ENCODE results near the gene HHATL. TPM values are rescaled to one million over a fixed set of nuclear protein-coding genes. Genes with fewer than 3 reads are reported as not detected.

Gene HHATL
- total RNA-seq, 1 donor from 2014 or later = 1.0 TPM

DNA sequence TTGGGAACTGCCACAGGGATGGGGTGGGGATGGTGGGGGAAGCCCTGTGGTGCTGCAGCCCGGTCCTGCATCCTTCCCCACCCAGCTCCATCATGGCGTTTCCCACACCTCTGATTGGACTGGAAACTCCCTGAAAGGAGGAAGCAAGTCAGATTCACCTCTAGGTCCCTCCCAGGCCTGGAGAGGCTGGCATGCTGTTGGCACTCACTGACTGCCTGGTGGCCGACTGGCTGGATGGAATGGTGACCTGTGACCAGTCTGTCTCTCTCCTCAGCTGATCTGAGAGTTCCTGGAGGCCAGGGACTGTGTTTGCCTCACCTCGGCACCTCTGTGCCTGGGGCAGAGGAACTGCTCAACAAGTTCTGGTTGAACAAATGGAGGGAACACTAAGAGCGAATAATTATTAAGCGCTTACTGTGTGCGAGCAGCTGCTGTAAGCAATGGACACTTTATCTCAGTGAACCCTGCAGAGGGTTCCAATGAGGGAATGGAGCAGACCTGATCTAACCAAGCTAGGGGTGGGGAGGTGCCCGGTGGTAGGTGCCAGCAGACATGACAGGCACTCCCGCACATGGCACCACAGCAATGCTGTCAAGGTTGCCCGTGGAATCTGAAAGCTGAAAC is 3.5 kb upstream of the HHATL start:
- no peaks in the 10 kb centered on the region for H3K27me3 ChIP-seq (ENCODE audit: low read depth)
- no peaks in the 10 kb centered on the region for H3K4me1 ChIP-seq
- intact Hi-C loops (cut with DNase I) = no loop called here
- H3K36me3 ChIP-seq = no peaks in the 10 kb centered on the region
- no peak overlapping the region for H3K27ac ChIP-seq
- TF ChIP-seq, protein P1, sequence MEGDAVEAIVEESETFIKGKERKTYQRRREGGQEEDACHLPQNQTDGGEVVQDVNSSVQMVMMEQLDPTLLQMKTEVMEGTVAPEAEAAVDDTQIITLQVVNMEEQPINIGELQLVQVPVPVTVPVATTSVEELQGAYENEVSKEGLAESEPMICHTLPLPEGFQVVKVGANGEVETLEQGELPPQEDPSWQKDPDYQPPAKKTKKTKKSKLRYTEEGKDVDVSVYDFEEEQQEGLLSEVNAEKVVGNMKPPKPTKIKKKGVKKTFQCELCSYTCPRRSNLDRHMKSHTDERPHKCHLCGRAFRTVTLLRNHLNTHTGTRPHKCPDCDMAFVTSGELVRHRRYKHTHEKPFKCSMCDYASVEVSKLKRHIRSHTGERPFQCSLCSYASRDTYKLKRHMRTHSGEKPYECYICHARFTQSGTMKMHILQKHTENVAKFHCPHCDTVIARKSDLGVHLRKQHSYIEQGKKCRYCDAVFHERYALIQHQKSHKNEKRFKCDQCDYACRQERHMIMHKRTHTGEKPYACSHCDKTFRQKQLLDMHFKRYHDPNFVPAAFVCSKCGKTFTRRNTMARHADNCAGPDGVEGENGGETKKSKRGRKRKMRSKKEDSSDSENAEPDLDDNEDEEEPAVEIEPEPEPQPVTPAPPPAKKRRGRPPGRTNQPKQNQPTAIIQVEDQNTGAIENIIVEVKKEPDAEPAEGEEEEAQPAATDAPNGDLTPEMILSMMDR (IDR thresholded peaks at IDR 0.05) = no peak
- DNase-seq = peak; percentile 14
- no peaks in the 10 kb centered on the region for H3K9me3 ChIP-seq
- ATAC-seq = no peak
- no peak overlapping the region for H3K4me3 ChIP-seq

DNA sequence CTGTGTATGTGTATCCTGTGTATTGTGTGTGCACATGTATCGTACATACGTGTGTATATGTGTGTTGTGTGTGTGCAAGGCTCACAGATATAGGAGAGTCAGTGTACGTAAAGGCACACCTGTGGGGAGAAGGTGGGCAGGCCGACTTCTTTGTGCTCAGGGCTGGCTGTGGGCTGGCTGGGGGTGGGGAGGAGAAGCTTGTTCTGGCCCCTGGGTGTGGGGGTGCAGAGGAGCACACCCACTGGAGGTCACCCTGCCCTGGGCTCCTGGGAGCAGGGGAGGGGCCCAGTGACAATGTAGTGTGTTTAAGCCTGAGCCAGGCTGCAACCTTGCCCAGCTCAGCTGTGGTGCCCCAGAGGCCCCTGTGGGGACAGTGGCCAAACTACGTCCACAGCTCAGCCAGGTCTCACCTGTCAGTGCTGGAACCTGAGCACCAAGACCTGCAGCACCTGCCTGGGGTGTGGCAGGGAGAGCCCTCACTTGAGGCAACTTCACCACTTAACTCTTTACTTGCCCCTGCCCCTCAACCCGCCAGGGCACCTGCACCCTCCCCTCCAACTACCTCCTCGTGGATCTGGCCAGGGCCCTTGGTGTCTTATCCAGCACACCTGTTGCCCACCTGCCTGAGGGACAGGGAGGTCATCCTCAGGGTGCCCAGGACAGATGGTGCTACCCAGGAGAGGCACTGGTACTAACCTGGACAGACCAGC is 2.6 kb upstream of the HHATL start:
- no peaks in the 10 kb centered on the region for H3K4me1 ChIP-seq
- no peaks in the 10 kb centered on the region for H3K27me3 ChIP-seq (ENCODE audit: low read depth)
- no peak overlapping the region for H3K27ac ChIP-seq
- H3K9me3 ChIP-seq = no peaks in the 10 kb centered on the region
- ATAC-seq = no peak
- no peak overlapping the region for H3K4me3 ChIP-seq
- intact Hi-C loops (cut with DNase I) = no loop called here
- TF ChIP-seq, protein P1 (IDR thresholded peaks at IDR 0.05) = no peak
- DNase-seq = peak; percentile 15
- H3K36me3 ChIP-seq = no peaks in the 10 kb centered on the region

DNA sequence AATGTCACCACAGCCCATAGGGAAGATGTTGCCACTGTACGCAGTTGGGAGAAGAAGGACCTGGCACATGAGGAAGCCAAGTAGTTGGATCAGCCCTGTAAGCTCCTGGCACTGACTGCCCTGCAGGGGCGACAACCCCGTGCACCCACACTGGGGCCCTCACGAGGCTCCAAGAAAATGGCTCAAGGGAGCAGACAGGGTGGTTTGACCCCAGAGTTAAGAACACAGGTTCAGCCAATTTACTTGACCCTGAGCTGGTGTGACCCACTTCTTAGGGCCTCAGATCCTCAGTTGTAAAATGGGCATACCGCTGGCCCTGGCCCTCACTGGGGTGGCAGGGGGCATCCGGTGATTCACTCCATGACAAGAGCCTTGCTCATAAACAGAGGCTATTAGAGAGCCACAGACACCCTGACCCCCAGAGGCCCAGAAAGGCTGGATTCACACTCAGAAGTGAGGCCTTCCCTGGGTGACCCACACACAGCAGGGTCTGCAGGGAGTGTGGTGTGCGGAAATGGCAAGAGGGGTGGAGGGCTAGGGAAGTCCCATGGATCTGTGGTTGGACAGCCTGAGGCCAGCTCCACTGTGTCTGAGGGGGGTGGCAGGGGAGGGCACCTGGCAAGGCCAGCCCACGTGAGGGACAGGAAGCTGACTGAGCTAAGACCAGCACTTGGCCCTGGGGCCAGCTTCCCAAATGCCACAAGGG is 1.7 kb upstream of the HHATL start:
- TF ChIP-seq, protein P1 (IDR thresholded peaks at IDR 0.05) = no peak
- ATAC-seq (no peak), DNase-seq (peak; percentile 14)
- no peaks in the 10 kb centered on the region for H3K4me1 ChIP-seq
- H3K27me3 ChIP-seq (ENCODE audit: low read depth) = no peaks in the 10 kb centered on the region
- H3K27ac ChIP-seq = no peak overlapping the region
- no peaks in the 10 kb centered on the region for H3K9me3 ChIP-seq
- H3K4me3 ChIP-seq = no peak overlapping the region
- intact Hi-C loops (cut with DNase I) = no loop called here
- no peaks in the 10 kb centered on the region for H3K36me3 ChIP-seq

DNA sequence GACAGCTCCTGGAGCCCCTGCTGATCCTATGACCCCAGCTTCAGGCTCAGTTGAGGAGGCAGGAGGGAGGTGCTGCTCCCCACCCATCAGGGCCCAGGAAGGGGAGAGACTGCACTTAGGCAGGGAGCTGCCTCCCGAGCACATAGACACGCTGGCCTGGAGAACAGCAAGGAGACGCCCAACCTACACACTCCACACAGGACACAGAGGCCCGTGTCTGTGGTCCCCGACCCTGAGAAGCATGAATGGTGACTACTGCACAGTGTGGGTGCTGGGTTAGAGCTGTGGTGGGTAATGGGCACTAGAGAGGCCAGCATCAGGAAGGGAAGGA is 1.1 kb upstream of the HHATL start:
- Histone ChIP-seq H3K4me3 (no peak overlapping the region), H3K36me3 (no peaks in the 10 kb centered on the region), H3K9me3 (no peaks in the 10 kb centered on the region), H3K4me1 (no peaks in the 10 kb centered on the region), H3K27me3 (ENCODE audit: low read depth) (no peaks in the 10 kb centered on the region), H3K27ac (no peak overlapping the region)
- intact Hi-C loops (cut with DNase I) = no loop called here
- DNase-seq (no peak), ATAC-seq (no peak)
- TF ChIP-seq, protein P1 (IDR thresholded peaks at IDR 0.05) = no peak

DNA sequence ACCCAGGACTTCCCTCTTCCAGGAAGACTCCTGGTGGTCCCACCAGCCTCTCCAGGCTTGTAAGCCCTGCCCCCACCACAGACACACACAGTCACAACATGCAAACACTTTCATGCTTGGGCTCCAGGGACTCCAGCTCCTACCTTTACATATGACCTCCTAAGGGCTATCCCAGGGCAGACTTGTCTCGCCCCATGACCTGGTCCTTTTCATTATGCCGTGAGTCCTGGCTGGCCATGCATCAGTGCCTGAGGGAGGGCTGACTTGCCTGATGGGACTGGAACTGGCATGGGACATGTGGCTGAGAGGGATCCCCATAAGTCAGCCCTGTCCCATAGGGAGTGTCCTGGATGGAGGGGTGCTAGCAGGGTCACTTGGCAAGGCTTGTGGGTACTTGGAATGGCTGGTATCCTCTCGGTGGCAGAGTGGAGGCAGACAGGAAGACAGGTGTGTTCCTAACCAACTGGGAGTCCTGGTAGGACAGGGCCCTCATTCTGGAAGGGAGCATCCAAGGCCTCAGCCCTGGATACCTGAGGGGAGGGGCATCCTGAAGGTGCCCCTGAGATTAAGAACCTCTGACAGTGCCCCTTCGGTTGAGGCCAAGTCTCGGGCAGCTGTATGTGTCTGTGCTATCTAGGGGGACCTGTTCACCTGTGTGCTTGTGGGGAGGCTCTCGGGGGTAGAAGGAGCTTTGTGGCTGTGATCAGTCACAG is 540 bp upstream of the HHATL start:
- Histone ChIP-seq H3K4me1 (no peaks in the 10 kb centered on the region), H3K36me3 (no peaks in the 10 kb centered on the region), H3K27ac (no peak overlapping the region), H3K27me3 (ENCODE audit: low read depth) (no peaks in the 10 kb centered on the region), H3K4me3 (no peak overlapping the region), H3K9me3 (no peaks in the 10 kb centered on the region)
- TF ChIP-seq, protein P1 (IDR thresholded peaks at IDR 0.05) = no peak
- ATAC-seq (no peak), DNase-seq (peak; percentile 16)
- intact Hi-C loops (cut with DNase I) = no loop called here

Measured in lower lobe of right lung (tissue), 2 donors.